ENCODE measurements around the gene CUBN.
"Not testable (repeated sequence)": the region's sequence is repeated elsewhere in the genome, so short reads cannot be mapped to it uniquely, and the experiment has no call there.

Gene CUBN

GRCh38 chr10:16845248-16845647 is 284.4 kb downstream of the CUBN start:
- no peak for DNase-seq (ENCODE audit: insufficient read length, low spot score)
- FAIRE-seq, result no peak

- FAIRE-seq, result no peak
- peak; percentile 25 for DNase-seq (ENCODE audit: insufficient read length, low spot score)
Observed at GRCh38 chr10:16843252-16843870, 286.2 kb downstream of the CUBN start.

DNA sequence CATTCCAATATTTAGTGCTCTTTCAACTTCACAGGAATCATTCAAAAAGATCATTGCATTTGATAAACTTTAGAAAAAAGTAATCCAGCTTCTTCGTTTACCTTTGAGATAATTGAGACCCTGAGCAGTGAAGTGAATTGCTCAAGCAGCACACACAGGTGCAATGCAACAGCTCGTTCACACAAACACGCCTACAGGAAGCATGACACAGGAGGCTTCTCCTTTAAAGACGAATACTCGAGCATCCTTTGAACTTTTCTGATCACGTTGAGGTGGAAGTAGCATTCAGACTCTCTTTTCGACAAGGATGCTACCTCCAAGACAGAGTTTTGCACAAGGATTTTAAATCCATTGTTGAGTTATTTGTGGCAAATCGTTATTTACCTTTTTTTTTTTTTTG is 294.4 kb downstream of the CUBN start:
- DNase-seq (ENCODE audit: insufficient read length, low spot score) (no peak), FAIRE-seq (no peak)

GRCh38 chr10:16832351-16833080 is 297.1 kb downstream of the CUBN start:
- FAIRE-seq (no peak), DNase-seq (ENCODE audit: insufficient read length, low spot score) (no peak)

DNA sequence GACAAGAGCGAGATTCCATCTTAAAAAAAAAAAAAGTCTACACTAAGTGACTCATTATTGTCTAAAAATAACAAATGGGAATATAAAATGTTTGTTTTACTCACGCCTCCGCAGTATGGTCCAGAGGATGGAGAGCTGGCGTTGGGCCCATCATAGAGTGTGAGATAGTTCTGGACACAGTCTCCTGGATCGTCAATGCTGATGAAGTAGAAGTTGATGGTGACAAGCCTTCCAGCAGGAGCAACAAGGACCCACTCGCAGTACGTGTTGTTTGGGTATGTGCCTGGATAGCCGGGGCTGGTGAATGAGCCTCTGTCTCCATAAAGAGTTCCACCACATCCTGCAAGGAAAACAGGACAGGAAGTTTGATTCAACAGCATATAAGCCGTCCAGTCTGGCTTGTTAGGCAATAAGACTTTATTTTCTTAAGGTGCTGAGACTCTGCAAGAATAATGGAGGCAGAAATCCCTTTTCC is 300.9 kb downstream of the CUBN start:
- no peak for DNase-seq (ENCODE audit: insufficient read length, low spot score)

DNA sequence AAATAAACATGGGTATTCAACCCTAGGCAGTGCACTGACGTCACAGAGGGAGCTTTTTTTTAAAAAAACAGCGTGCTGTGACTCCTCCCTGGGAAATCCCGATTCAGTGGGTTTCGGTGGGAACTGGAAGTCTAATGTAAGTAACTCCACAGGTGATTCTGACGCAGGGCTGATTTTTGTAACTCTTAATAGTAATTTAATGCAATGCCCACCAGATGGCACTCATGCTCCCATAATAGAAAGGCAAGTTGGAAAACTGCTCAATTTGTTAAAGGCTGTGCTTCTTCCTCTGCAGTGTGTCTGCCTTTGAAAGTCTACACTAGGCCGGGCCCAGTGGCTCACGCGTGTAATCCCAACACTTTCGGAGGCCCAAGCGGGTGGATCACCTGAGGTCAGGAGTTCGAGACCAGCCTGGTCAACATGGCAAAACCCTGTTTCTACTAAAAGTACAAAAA is 301.5 kb downstream of the CUBN start:
- DNase-seq (ENCODE audit: insufficient read length, low spot score) (peak; percentile 40), FAIRE-seq (no peak)

More for the DNA sequence above, 300.9 kb downstream of the CUBN start:
- FAIRE-seq, result no peak

DNA sequence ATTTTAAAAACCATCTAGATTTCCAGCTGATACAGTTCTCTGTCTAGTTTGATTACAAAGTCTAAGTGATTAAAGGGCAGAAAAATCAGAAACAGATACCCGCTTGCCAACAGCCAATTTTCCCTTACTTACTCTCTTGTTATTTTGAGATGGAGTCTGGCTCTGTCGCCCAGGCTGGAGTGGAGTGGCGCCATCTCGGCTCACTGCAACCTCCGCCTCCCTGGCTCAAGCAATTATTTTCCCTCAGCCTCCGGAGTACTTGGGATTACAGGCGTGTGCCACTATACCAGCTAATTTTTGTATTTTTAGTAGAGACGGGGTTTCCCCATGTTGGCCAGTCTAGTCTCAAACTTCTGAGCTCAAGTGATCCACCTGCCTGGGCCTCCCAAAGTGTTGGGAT is 302.1 kb downstream of the CUBN start:
- DNase-seq (ENCODE audit: insufficient read length, low spot score); FAIRE-seq: not testable (repeated sequence)

GRCh38 chr10:16822726-16823360 is 306.8 kb downstream of the CUBN start:
- no peak for DNase-seq (ENCODE audit: insufficient read length, low spot score)
- no peak for FAIRE-seq

DNA sequence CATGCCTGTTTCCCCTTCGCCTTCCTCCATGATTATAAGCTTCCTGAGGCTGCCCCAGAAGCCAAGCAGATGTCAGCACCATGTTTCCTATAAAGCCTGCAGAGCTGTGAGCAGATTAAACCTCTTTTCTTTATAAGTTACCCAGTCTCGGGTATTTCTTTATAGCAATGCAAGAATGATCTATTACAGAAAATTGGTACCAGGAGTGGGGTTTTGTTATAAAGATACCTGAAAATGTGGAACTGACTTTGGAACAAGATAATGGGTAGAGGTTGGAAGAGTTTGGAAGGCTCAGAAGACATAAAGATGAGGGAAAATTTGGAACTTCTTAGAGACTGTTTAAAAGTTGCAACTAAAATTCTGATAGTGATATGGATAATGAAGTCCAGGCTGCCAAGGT is 307.6 kb downstream of the CUBN start:
- no peak for FAIRE-seq
- DNase-seq (ENCODE audit: insufficient read length, low spot score), result no peak

DNA sequence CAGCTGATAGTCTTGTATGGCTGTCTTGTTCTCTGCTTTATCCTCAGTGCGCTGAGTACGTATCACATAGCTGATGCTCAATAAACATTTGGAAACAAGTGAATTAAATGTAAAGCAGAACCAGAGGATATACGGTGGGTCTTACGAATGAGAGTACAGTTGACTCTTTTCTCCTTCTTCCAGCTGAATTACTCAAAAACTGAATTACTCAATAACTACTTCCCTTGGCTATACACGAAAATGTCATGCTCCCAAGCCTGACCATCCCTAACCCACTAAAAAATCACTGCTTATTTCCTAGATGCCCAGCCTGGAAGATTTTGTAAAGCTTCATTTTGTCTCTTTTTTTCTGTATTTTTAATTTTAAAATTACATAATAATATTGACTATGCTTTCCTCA is 309.2 kb downstream of the CUBN start:
- FAIRE-seq (no peak), DNase-seq (ENCODE audit: insufficient read length, low spot score) (no peak)

- FAIRE-seq, result no peak
Observed at GRCh38 chr10:16820018-16820417, 309.6 kb downstream of the CUBN start.

GRCh38 chr10:16819436-16819835 is 310.2 kb downstream of the CUBN start:
- FAIRE-seq, result no peak
- DNase-seq (ENCODE audit: insufficient read length, low spot score), result no peak

More at GRCh38 chr10:16820018-16820417, 309.6 kb downstream of the CUBN start:
- DNase-seq (ENCODE audit: insufficient read length, low spot score), result no peak

DNA sequence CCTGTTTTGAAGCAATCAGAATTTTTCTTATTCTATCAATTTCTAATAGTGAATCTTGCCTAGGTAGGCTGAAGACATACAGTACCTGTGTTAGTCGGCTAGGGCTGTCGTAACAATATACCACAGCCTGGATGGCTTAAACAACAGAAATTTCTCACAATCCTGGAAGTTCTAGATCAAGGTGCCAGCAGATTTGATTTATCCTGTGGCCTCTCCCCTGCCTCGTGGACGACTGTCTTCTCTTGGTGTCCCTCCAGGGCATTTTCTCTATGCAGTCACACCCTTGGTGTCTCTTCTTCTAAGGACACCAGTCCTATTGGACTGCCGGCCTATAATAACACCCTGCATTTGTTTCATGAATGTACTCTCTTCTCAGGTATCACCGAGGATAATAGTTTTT is 310.6 kb downstream of the CUBN start:
- DNase-seq (ENCODE audit: insufficient read length, low spot score), result no peak
- FAIRE-seq, result no peak

DNA sequence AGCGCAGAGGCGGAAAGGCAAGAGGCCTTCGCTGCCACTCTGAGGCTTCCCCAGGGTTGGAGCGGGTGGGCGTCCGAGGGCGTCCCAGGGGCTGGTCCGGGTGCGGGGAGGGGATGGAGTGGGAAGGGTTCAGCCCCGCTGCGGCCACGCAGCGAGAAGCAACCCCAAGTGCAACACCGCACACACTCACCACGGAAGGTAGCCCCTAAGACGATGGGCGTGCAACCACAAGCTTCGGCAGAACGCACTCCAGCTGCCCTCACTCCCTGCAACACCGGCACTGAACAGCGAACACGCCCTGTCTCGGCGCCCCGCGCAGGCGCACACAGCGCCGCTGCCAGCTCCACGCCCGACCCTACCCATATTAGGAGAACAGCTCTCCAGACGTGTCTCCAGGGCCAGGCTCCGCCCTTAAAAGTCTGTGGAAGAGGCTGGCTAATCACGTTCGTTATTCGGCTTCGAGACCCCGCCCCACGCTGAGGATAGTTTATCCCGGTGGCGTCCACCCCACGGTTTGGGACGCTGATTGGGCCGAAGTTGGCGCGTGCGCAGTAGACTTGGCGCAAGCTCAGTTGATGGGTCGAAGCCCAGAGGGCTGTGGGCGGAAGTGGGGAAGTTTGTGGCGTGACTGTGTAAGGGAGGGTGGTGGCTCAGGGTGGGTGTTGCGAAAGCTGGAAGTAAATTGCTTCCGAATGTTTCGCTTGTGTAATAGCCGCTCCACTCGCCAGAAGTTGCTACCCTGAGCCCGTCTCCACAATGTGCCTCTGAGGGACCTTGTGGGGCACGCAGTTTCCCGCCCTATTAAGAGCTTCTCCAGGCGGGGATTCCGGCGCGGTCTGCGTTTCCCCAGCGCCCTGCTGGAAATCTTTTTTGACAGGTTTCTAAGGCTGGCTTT is 312.2 kb downstream of the CUBN start, which contains the start of gene RSU1:
RSU1 (minus strand) TSS at position 300 of the 895 bp plus-strand sequence. CDS start 343 bp downstream, outside the sequence.
- FAIRE-seq (peak; percentile 98), DNase-seq (ENCODE audit: insufficient read length, low spot score) (peak; percentile 97)

DNA sequence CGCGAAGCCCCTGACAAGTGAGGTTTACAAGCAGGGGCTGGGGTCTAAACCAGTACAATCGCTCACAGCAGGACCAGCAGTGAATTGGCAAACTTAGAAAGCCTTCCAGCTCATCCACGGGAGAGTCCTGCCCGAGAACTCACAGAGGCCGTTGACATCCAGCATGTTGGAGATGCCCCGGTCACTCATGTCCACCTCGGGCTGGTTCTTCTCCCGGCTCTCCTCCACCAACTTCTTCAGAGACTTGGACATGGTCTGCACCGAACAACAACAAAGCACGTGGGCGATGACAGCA is 312.8 kb downstream of the CUBN start:
- peak; percentile 5 for DNase-seq (ENCODE audit: insufficient read length, low spot score)
- no peak for FAIRE-seq

GRCh38 chr10:16816171-16816570 is 313.4 kb downstream of the CUBN start:
- no peak for DNase-seq (ENCODE audit: insufficient read length, low spot score)
- no peak for FAIRE-seq

DNA sequence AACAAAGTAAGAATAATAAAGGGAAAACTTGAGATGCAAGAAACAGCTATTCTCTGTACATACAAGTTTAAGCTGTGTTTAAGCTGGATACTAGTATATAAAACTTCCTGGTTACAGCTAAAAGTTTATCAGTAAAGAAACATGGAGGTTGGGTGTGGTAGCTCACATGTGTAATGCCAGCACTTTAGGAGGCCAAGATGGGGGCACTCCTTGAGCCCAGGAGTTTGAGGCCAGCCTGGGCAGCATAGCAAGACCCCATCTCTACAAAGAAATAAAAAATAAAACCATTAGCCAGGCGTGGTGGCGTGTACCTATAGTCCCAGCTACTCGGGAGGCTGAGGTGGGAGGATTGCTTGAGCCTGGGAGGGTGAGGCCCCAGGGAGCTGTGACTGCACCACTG is 315.6 kb downstream of the CUBN start:
- FAIRE-seq, result no peak
- no peak for DNase-seq (ENCODE audit: insufficient read length, low spot score)

DNA sequence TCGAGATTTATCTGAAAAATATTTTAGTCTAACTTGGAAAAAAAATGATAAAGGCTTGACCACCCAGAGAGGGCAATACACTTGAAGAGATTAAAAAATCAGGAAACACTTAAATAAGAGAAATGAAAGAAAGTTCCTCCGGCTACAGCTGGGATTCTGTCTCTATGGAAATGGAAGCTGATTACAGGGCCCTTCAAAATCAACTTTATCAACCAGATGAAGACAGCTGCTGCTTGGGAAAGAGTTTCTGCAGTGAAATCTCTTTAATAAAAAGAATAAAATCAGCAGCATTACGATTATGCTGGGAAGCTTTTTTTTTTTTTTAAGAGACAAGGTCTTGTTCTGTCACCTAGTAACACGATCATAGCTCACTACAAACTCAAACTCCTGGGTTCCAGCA is 316.9 kb downstream of the CUBN start:
- DNase-seq (ENCODE audit: insufficient read length, low spot score) (no peak), FAIRE-seq (no peak)

- FAIRE-seq, result no peak
- no peak for DNase-seq (ENCODE audit: insufficient read length, low spot score)
Observed at GRCh38 chr10:16811765-16812164, 317.8 kb downstream of the CUBN start.

- no peak for DNase-seq (ENCODE audit: insufficient read length, low spot score)
- no peak for FAIRE-seq
Observed at GRCh38 chr10:16811292-16811691, 318.3 kb downstream of the CUBN start.
